ENCODE measurements around the gene TNS1. TPM values are rescaled to one million over a fixed set of nuclear protein-coding genes. Genes with fewer than 3 reads are reported as not detected.

TNS1 gene
- total and polyA plus RNA-seq, 2 experiments from 2014 or later = 81.6 to 99.3 TPM

- no peak overlapping the region for H2AFZ ChIP-seq
- peaks cover 39% of the 10 kb centered on the region for H3K36me3 ChIP-seq (ENCODE audit: low read depth)
- WGBS, 2 experiments (ENCODE audit: low coverage in 1 of 2, low lambda C conversion rate in 2 of 2, missing lambda C conversion rate in 2 of 2) = 41 to 46% methylated on average over 5 of the region's 5 CpGs
- H3K4me1 ChIP-seq (ENCODE audit: insufficient read depth) = peaks cover 14% of the 10 kb centered on the region
- H3K4me2 ChIP-seq (ENCODE audit: unreplicated experiment) = no peak overlapping the region
- H3K9ac ChIP-seq = no peak overlapping the region
- H3K79me2 ChIP-seq (ENCODE audit: insufficient read depth) = peaks cover 56% of the 10 kb centered on the region
- no peaks in the 10 kb centered on the region for H4K20me1 ChIP-seq (ENCODE audit: insufficient read depth)
- H3K4me3 ChIP-seq = no peak overlapping the region
- H3K27ac ChIP-seq = no peak overlapping the region
- H3K9me2 ChIP-seq (ENCODE audit: insufficient read depth) = no peaks in the 10 kb centered on the region
- H3K27me3 ChIP-seq (replicated peaks; ENCODE audit: insufficient read depth) = no peaks in the 10 kb centered on the region
- H3F3A ChIP-seq (ENCODE audit: insufficient read depth) = peaks cover 84% of the 10 kb centered on the region
- no peak for DNase-seq
- in situ Hi-C loops (cut with MboI) = no loop called here
- H3K9me3 ChIP-seq (ENCODE audit: low read depth) = no peaks in the 10 kb centered on the region
- TF ChIP-seq EZH2 (IDR thresholded peaks at IDR 0.05; ENCODE audit: insufficient read depth, poor library complexity, severe bottlenecking) = no peak
- no peak for TF ChIP-seq EZH2phosphoT487 (IDR thresholded peaks at IDR 0.05; ENCODE audit: insufficient read depth, low read depth)
Measured at GRCh38 chr2:217863883-217864282, 138.9 kb downstream of the TNS1 start.

DNA sequence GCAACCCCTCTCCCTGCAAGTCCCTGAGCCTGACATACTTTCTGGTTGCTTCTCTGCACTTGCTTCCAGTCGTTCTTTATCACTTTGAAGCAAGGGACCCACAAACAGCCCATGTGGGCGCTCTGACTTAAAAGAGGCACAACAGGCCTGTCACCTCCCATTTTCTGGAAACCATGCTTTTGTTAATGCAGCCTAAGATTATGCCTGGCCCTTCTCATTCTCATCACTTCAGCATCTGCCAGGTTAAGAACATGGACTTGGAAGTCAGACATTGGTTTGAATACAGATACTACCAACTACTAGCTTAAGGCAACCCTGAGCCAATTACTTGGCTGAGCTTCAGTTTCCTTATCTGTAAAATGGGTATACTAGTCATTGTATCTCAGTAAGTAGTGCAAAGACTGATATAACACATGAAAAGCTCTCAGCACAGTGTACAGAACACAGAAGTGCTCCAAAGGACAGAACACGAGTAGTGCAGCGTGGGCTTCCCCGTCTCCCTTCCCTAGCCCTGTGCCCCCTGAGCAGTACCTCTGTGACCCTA is 141.4 kb downstream of the TNS1 start:
- H3K27ac ChIP-seq = no peak overlapping the region
- H2AFZ ChIP-seq = no peak overlapping the region
- no peak for TF ChIP-seq EZH2 (IDR thresholded peaks at IDR 0.05; ENCODE audit: insufficient read depth, poor library complexity, severe bottlenecking)
- TF ChIP-seq EZH2phosphoT487 (IDR thresholded peaks at IDR 0.05; ENCODE audit: insufficient read depth, low read depth) = no peak
- peaks cover 36% of the 10 kb centered on the region for H3K79me2 ChIP-seq (ENCODE audit: insufficient read depth)
- H3K9ac ChIP-seq = no peak overlapping the region
- no peak for DNase-seq
- no peaks in the 10 kb centered on the region for H4K20me1 ChIP-seq (ENCODE audit: insufficient read depth)
- no peak overlapping the region for H3K4me2 ChIP-seq (ENCODE audit: unreplicated experiment)
- no peaks in the 10 kb centered on the region for H3K9me3 ChIP-seq (ENCODE audit: low read depth)
- in situ Hi-C loops (cut with MboI) = no loop called here
- peaks cover 63% of the 10 kb centered on the region for H3F3A ChIP-seq (ENCODE audit: insufficient read depth)
- no peaks in the 10 kb centered on the region for H3K27me3 ChIP-seq (replicated peaks; ENCODE audit: insufficient read depth)
- H3K9me2 ChIP-seq (ENCODE audit: insufficient read depth) = no peaks in the 10 kb centered on the region
- no peak overlapping the region for H3K4me3 ChIP-seq
- H3K4me1 ChIP-seq (ENCODE audit: insufficient read depth) = peaks cover 25% of the 10 kb centered on the region
- H3K36me3 ChIP-seq (ENCODE audit: low read depth) = peaks cover 21% of the 10 kb centered on the region
- WGBS, 2 experiments (ENCODE audit: low coverage in 1 of 2, low lambda C conversion rate in 2 of 2, missing lambda C conversion rate in 2 of 2) = 95 to 98% methylated on average over 5 of the region's 5 CpGs

GRCh38 chr2:217859926-217860325 is 142.9 kb downstream of the TNS1 start:
- WGBS, 2 experiments (ENCODE audit: low coverage in 1 of 2, low lambda C conversion rate in 2 of 2, missing lambda C conversion rate in 2 of 2) = 84 to 88% methylated on average over 5 of the region's 5 CpGs
- Histone ChIP-seq H3K9me2 (ENCODE audit: insufficient read depth) (no peaks in the 10 kb centered on the region), H3K27me3 (replicated peaks; ENCODE audit: insufficient read depth) (no peaks in the 10 kb centered on the region), H3K36me3 (ENCODE audit: low read depth) (peaks cover 18% of the 10 kb centered on the region), H3K4me3 (no peak overlapping the region), H3K9me3 (ENCODE audit: low read depth) (no peaks in the 10 kb centered on the region), H3F3A (ENCODE audit: insufficient read depth) (peaks cover 51% of the 10 kb centered on the region), H2AFZ (no peak overlapping the region), H3K4me2 (ENCODE audit: unreplicated experiment) (no peak overlapping the region), H4K20me1 (ENCODE audit: insufficient read depth) (no peaks in the 10 kb centered on the region), H3K27ac (peak overlapping the region; percentile 96), H3K79me2 (ENCODE audit: insufficient read depth) (peaks cover 50% of the 10 kb centered on the region), H3K9ac (no peak overlapping the region), H3K4me1 (ENCODE audit: insufficient read depth) (peaks cover 25% of the 10 kb centered on the region)
- DNase-seq = no peak
- in situ Hi-C loops (cut with MboI) = no loop called here
- TF ChIP-seq EZH2phosphoT487 (IDR thresholded peaks at IDR 0.05; ENCODE audit: insufficient read depth, low read depth) (no peak), EZH2 (IDR thresholded peaks at IDR 0.05; ENCODE audit: insufficient read depth, poor library complexity, severe bottlenecking) (no peak)

GRCh38 chr2:217858519-217859491 is 144.0 kb downstream of the TNS1 start:
- no peak overlapping the region for H2AFZ ChIP-seq
- in situ Hi-C loops (cut with MboI) = no loop called here
- DNase-seq = peak; percentile 98
- TF ChIP-seq EZH2 (IDR thresholded peaks at IDR 0.05; ENCODE audit: insufficient read depth, poor library complexity, severe bottlenecking) = no peak
- TF ChIP-seq EZH2phosphoT487 (IDR thresholded peaks at IDR 0.05; ENCODE audit: insufficient read depth, low read depth) = no peak
- H3F3A ChIP-seq (ENCODE audit: insufficient read depth) = peaks cover 43% of the 10 kb centered on the region
- H3K4me1 ChIP-seq (ENCODE audit: insufficient read depth) = peaks cover 30% of the 10 kb centered on the region
- H3K9ac ChIP-seq = peak overlapping the region; percentile 70
- 4 to 14% methylated on average over 2 to 11 of the region's 11 CpGs for WGBS, 2 experiments (ENCODE audit: low coverage in 1 of 2, low lambda C conversion rate in 2 of 2, missing lambda C conversion rate in 2 of 2)
- no peaks in the 10 kb centered on the region for H3K9me3 ChIP-seq (ENCODE audit: low read depth)
- no peaks in the 10 kb centered on the region for H4K20me1 ChIP-seq (ENCODE audit: insufficient read depth)
- peaks cover 18% of the 10 kb centered on the region for H3K36me3 ChIP-seq (ENCODE audit: low read depth)
- peak overlapping the region; percentile 72 for H3K4me2 ChIP-seq (ENCODE audit: unreplicated experiment)
- no peaks in the 10 kb centered on the region for H3K27me3 ChIP-seq (replicated peaks; ENCODE audit: insufficient read depth)
- H3K4me3 ChIP-seq = peak overlapping the region; percentile 17; the same call in 1 of the 2 replicates
- no peaks in the 10 kb centered on the region for H3K9me2 ChIP-seq (ENCODE audit: insufficient read depth)
- peak overlapping the region; percentile 96 for H3K27ac ChIP-seq
- peaks cover 49% of the 10 kb centered on the region for H3K79me2 ChIP-seq (ENCODE audit: insufficient read depth)

Measured in GM23248 (cell line).